DND-41 (cell line): ENCODE data around the gene REG3G.

Source experiments
- ATAC-seq: fragments of 200-7000 bp; cut with Tn5 transposase; 3 replicates; pipeline ENCODE4 v1.9.1; 2021; ENCODE audit warnings: low read depth; ENCODE audit not compliant: insufficient read depth
- DNase-seq: peaks from one replicate; pipeline ENCODE4 v3.0.0-alpha.2; 2020
- H2AFZ ChIP-seq: 2 replicates; pipeline ENCODE4 v1.6.0; 2012; ENCODE audit warnings: low read depth, low read length
- H3K27ac ChIP-seq: 2 replicates; pipeline ENCODE4 v1.5.1; 2012; ENCODE audit warnings: low read length, inconsistent platforms
- H3K27me3 ChIP-seq: fragments of 200-600 bp; sonication (generic); 2 replicates; pipeline ENCODE4 v1.6.0; 2012; ENCODE audit warnings: low read length, mild to moderate bottlenecking, inconsistent platforms; ENCODE audit not compliant: insufficient read depth, poor library complexity
- H3K36me3 ChIP-seq: 2 replicates; pipeline ENCODE4 v1.5.1; 2012; ENCODE audit warnings: low read length, inconsistent platforms; ENCODE audit not compliant: insufficient read depth
- H3K4me1 ChIP-seq: 2 replicates; pipeline ENCODE4 v1.5.1; 2012; ENCODE audit warnings: mild to moderate bottlenecking, low read length; ENCODE audit not compliant: insufficient read depth
- H3K4me2 ChIP-seq: 2 replicates; pipeline ENCODE4 v1.6.0; 2012; ENCODE audit warnings: mild to moderate bottlenecking, moderate library complexity, low read length, inconsistent platforms; ENCODE audit not compliant: insufficient read depth
- H3K4me3 ChIP-seq, 2 experiments: fragments of 200-600 bp in 1 of 2; shearing (Covaris generic) in 1 of 2; 2 replicates each; pipeline ENCODE4 v1.5.1; 2012 to 2016; ENCODE audit warnings: inconsistent platforms in 2 of 2, low read length in 2 of 2, mild to moderate bottlenecking in 2 of 2, low read depth in 1 of 2, moderate library complexity in 1 of 2
- H3K79me2 ChIP-seq: 2 replicates; pipeline ENCODE4 v1.6.0; 2012; ENCODE audit warnings: low read length, inconsistent platforms; ENCODE audit not compliant: insufficient read depth
- H3K9ac ChIP-seq: 2 replicates; pipeline ENCODE4 v1.6.0; 2012; ENCODE audit warnings: low read depth, mild to moderate bottlenecking, inconsistent platforms, low read length, moderate library complexity
- H3K9me3 ChIP-seq: 2 replicates; pipeline ENCODE4 v1.5.1; 2012; ENCODE audit warnings: low read length, moderate library complexity, mild to moderate bottlenecking, inconsistent platforms; ENCODE audit not compliant: insufficient read depth, severe bottlenecking
- H4K20me1 ChIP-seq: 2 replicates; pipeline ENCODE4 v1.6.0; 2012; ENCODE audit warnings: low read length; ENCODE audit not compliant: insufficient read depth
- CTCF ChIP-seq: IDR thresholded peaks from 2 replicates; pipeline ENCODE4 v1.5.1; 2012; ENCODE audit warnings: borderline replicate concordance, low read length, moderate library complexity, mild to moderate bottlenecking; ENCODE audit not compliant: poor library complexity, severe bottlenecking; ENCODE audit errors: extremely low read depth
- EZH2 ChIP-seq: IDR thresholded peaks from 3 replicates; pipeline ENCODE4 v1.6.1; 2012; ENCODE audit warnings: borderline replicate concordance, low read depth, mild to moderate bottlenecking, moderate library complexity, low read length, inconsistent platforms; ENCODE audit not compliant: severe bottlenecking

The REG3G gene

GRCh38 chr2:79025421-79025820, at the start of gene REG3G:
Gene REG3G, plus strand, starts transcription at chr2:79025702. Its CDS starts 392 bp downstream, at chr2:79026094.
- Histone ChIP-seq H3K4me1 (no peaks in the 10 kb centered on the region), H3K36me3 (no peaks in the 10 kb centered on the region), H3K27ac (no peak within 1 kb of the TSS), H4K20me1 (no peaks in the 10 kb centered on the region), H2AFZ (no peak within 1 kb of the TSS), H3K9me3 (no peaks in the 10 kb centered on the region), H3K9ac (no peak within 1 kb of the TSS), H3K4me2 (no peak within 1 kb of the TSS), H3K27me3 (no peaks in the 10 kb centered on the region), H3K79me2 (no peaks in the 10 kb centered on the region), H3K4me3 (no peak within 1 kb of the TSS)
- DNase-seq, result no peak
- no peak for ATAC-seq
- TF ChIP-seq EZH2 (no peak), CTCF (no peak)

GRCh38 chr2:78977661-78978145, 47.8 kb upstream of the REG3G start:
- H3K4me3 ChIP-seq, result no peak overlapping the region
- H3K27ac ChIP-seq, result no peak overlapping the region
- TF ChIP-seq EZH2 (no peak), CTCF (no peak)
- H3K36me3 ChIP-seq, result no peaks in the 10 kb centered on the region
- no peak for ATAC-seq
- H3K79me2 ChIP-seq, result no peaks in the 10 kb centered on the region
- no peaks in the 10 kb centered on the region for H3K27me3 ChIP-seq
- no peak overlapping the region for H2AFZ ChIP-seq
- no peak overlapping the region for H3K4me2 ChIP-seq
- no peak overlapping the region for H3K9ac ChIP-seq
- no peak for DNase-seq
- no peaks in the 10 kb centered on the region for H3K9me3 ChIP-seq
- H4K20me1 ChIP-seq, result no peaks in the 10 kb centered on the region
- no peaks in the 10 kb centered on the region for H3K4me1 ChIP-seq

GRCh38 chr2:78978340-78978739, 47.2 kb upstream of the REG3G start:
- Histone ChIP-seq H3K9me3 (no peaks in the 10 kb centered on the region), H3K27ac (no peak overlapping the region), H4K20me1 (no peaks in the 10 kb centered on the region), H3K4me2 (no peak overlapping the region), H3K4me3 (no peak overlapping the region), H3K4me1 (no peaks in the 10 kb centered on the region), H3K36me3 (no peaks in the 10 kb centered on the region), H3K79me2 (no peaks in the 10 kb centered on the region), H3K27me3 (no peaks in the 10 kb centered on the region), H3K9ac (no peak overlapping the region), H2AFZ (no peak overlapping the region)
- TF ChIP-seq EZH2 (no peak), CTCF (no peak)
- DNase-seq (no peak), ATAC-seq (no peak)
